HepG2 (cell line): ENCODE results near the gene DNAAF9. TPM values are rescaled to one million over a fixed set of nuclear protein-coding genes. Genes with fewer than 3 reads are reported as not detected.
A peak's percentile ranks its signal among the peaks of the same experiment; 100 is the strongest.

ENCODE experiments used
- ISL2 ChIP-seq: sonication (generic); formaldehyde crosslinking; IDR thresholded peaks from 2 replicates; pipeline ENCODE4 v1.5.0; 2020; ENCODE audit warnings: missing genetic modification reagents
- KDM2A ChIP-seq: sonication (generic); formaldehyde crosslinking; IDR thresholded peaks from 2 replicates; pipeline ENCODE4 v1.4.0; 2020; ENCODE audit warnings: low read depth, missing genetic modification reagents, borderline replicate concordance
- MED1 ChIP-seq: sonication (generic); formaldehyde crosslinking; IDR thresholded peaks from 2 replicates; pipeline ENCODE4 v1.4.0; 2020; ENCODE audit warnings: missing genetic modification reagents
- NR2F2 ChIP-seq: IDR thresholded peaks from 2 replicates; pipeline ENCODE4 v1.6.1; 2012; ENCODE audit warnings: low read depth, inconsistent platforms, borderline replicate concordance
- POGZ ChIP-seq: sonication (generic); formaldehyde crosslinking; IDR thresholded peaks from 2 replicates; pipeline ENCODE4 v1.4.0; 2020; ENCODE audit warnings: mild to moderate bottlenecking, missing genetic modification reagents
- SATB2 ChIP-seq: sonication (generic); formaldehyde crosslinking; IDR thresholded peaks from 2 replicates; pipeline ENCODE4 v1.5.0; 2020; ENCODE audit warnings: missing genetic modification reagents
- SOX6 ChIP-seq, 2 experiments: fragments of 450-650 bp in 1 of 2; sonication (generic) in 1 of 2; formaldehyde crosslinking in 1 of 2; IDR thresholded peaks; 2 replicates each; pipeline versions ENCODE4 v1.4.0 to v1.6.1; 2017 to 2020; ENCODE audit warnings: antibody characterized with exemption in 1 of 2, mild to moderate bottlenecking in 1 of 2, missing genetic modification reagents in 1 of 2
- SP5 ChIP-seq: IDR thresholded peaks from 2 replicates; pipeline ENCODE4 v1.6.1; 2016; ENCODE audit warnings: low read depth, borderline replicate concordance
- ZNF230 ChIP-seq: sonication (generic); formaldehyde crosslinking; IDR thresholded peaks from 2 replicates; pipeline ENCODE4 v1.4.0; 2020; ENCODE audit warnings: mild to moderate bottlenecking, missing genetic modification reagents
- ZNF432 ChIP-seq: sonication (generic); formaldehyde crosslinking; IDR thresholded peaks from 2 replicates; pipeline ENCODE4 v1.5.0; 2020; ENCODE audit warnings: missing genetic modification reagents, mild to moderate bottlenecking, borderline replicate concordance
- polyA plus RNA-seq, 8 experiments: library from polyadenylated mRNA; depleted of rRNA in 3 of 8; stranded (reverse) in 7 of 8; unstranded in 1 of 8; fragments of >200 nt; fragmentation: Illumina TruSeq in 4 of 8; extraction: Trizol in 4 of 8; gene quantifications; 2 replicates each; pipeline versions ENCODE4 v1.2.1 to v1.2.3, GENCODE V29; 2011 to 2016; ENCODE audit warnings: low read depth in 4 of 8, missing spikeins in 1 of 8, mixed read lengths in 1 of 8; ENCODE audit not compliant: insufficient read depth in 1 of 8
- total RNA-seq, 5 experiments: library from RNA; depleted of rRNA; stranded (reverse); fragments of >200 nt; fragmentation: Illumina TruSeq; extraction: Trizol; gene quantifications; 2 replicates each; pipeline ENCODE4 v1.2.3, GENCODE V29; 2016; ENCODE audit warnings: low read depth in 1 of 5
- TF ChIP-seq, protein P1 (sequence below): sonication (generic); formaldehyde crosslinking; IDR thresholded peaks from 2 replicates; pipeline ENCODE4 v1.4.0; 2020; ENCODE audit warnings: missing genetic modification reagents
- TF ChIP-seq, protein P2 (sequence below): IDR thresholded peaks from 2 replicates; pipeline ENCODE4 v1.6.1; 2016; ENCODE audit warnings: mild to moderate bottlenecking
- TF ChIP-seq, protein P3 (sequence below): sonication (generic); formaldehyde crosslinking; IDR thresholded peaks from 2 replicates; pipeline ENCODE4 v1.4.0; 2020; ENCODE audit warnings: mild to moderate bottlenecking, missing genetic modification reagents
- TF ChIP-seq, protein P4 (sequence below): sonication (generic); formaldehyde crosslinking; IDR thresholded peaks from 2 replicates; pipeline ENCODE4 v1.8.1; 2022; ENCODE audit warnings: low read depth, mild to moderate bottlenecking, missing genetic modification reagents
- TF ChIP-seq, protein P5 (sequence below): sonication (generic); formaldehyde crosslinking; IDR thresholded peaks from 2 replicates; pipeline ENCODE4 v1.4.0; 2020; ENCODE audit warnings: missing genetic modification reagents
- TF ChIP-seq, protein P6 (sequence below): IDR thresholded peaks from 2 replicates; pipeline ENCODE4 v1.6.1; 2012; ENCODE audit warnings: inconsistent platforms

DNAAF9 gene
- total and polyA plus RNA-seq, 2 of the 13 experiments (the other 11 are each of a cell fraction or from before 2014, with no cell fraction given): 10.5 to 14.9 TPM

DNA sequence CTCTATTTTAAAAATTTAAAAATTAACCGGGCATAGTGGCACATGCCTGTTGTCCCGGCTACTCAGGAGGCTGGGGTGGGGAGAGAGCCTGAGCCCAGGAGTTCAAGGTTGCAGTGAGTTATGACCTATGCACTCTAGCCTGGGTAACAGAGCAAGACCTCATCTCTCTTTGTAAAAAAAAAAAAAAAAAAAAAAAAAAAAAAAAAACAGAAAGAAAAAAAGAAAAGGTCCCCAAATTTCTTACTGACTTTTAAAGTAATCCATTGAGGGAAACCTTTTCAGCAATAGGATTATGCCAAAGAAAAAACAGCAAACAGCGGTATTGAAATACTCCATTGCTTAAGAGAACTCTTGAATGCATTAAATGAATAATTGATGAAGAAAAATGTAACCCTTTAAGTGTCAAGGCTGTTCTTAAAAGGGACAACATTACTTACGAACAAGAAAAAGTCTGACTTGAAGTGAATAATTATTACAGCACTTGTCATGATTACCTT is 6.0 kb upstream of the DNAAF9 start (continued):
- 0 out of 2 replicates have a peak, but pooled peaks have one; percentile 25 for TF ChIP-seq POGZ (CRISPR knock-in tag)
- peak; percentile 44; the same call in 1 of the 2 replicates for TF ChIP-seq MED1 (CRISPR knock-in tag)
- peak; percentile 38; the same call in 1 of the 2 replicates for TF ChIP-seq ISL2 (CRISPR knock-in tag)
- TF ChIP-seq, protein P1, sequence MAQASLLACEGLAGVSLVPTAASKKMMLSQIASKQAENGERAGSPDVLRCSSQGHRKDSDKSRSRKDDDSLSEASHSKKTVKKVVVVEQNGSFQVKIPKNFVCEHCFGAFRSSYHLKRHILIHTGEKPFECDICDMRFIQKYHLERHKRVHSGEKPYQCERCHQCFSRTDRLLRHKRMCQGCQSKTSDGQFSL (CRISPR knock-in tag): no peak
- TF ChIP-seq SOX6 (IDR thresholded peaks at IDR 0.05): no peak
- peak; percentile 25; the same call in 1 of the 2 replicates for TF ChIP-seq SOX6 (CRISPR knock-in tag; IDR thresholded peaks at IDR 0.05)
- no peak for TF ChIP-seq ZNF230
- TF ChIP-seq, protein P2, sequence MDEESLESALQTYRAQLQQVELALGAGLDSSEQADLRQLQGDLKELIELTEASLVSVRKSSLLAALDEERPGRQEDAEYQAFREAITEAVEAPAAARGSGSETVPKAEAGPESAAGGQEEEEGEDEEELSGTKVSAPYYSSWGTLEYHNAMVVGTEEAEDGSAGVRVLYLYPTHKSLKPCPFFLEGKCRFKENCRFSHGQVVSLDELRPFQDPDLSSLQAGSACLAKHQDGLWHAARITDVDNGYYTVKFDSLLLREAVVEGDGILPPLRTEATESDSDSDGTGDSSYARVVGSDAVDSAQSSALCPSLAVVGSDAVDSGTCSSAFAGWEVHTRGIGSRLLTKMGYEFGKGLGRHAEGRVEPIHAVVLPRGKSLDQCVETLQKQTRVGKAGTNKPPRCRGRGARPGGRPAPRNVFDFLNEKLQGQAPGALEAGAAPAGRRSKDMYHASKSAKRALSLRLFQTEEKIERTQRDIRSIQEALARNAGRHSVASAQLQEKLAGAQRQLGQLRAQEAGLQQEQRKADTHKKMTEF (CRISPR knock-in tag): peak; percentile 55; the same call in 1 of the 2 replicates
- TF ChIP-seq, protein P3, sequence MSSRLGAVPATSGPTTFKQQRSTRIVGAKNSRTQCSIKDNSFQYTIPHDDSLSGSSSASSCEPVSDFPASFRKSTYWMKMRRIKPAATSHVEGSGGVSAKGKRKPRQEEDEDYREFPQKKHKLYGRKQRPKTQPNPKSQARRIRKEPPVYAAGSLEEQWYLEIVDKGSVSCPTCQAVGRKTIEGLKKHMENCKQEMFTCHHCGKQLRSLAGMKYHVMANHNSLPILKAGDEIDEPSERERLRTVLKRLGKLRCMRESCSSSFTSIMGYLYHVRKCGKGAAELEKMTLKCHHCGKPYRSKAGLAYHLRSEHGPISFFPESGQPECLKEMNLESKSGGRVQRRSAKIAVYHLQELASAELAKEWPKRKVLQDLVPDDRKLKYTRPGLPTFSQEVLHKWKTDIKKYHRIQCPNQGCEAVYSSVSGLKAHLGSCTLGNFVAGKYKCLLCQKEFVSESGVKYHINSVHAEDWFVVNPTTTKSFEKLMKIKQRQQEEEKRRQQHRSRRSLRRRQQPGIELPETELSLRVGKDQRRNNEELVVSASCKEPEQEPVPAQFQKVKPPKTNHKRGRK (CRISPR knock-in tag): no peak
- TF ChIP-seq, protein P4, sequence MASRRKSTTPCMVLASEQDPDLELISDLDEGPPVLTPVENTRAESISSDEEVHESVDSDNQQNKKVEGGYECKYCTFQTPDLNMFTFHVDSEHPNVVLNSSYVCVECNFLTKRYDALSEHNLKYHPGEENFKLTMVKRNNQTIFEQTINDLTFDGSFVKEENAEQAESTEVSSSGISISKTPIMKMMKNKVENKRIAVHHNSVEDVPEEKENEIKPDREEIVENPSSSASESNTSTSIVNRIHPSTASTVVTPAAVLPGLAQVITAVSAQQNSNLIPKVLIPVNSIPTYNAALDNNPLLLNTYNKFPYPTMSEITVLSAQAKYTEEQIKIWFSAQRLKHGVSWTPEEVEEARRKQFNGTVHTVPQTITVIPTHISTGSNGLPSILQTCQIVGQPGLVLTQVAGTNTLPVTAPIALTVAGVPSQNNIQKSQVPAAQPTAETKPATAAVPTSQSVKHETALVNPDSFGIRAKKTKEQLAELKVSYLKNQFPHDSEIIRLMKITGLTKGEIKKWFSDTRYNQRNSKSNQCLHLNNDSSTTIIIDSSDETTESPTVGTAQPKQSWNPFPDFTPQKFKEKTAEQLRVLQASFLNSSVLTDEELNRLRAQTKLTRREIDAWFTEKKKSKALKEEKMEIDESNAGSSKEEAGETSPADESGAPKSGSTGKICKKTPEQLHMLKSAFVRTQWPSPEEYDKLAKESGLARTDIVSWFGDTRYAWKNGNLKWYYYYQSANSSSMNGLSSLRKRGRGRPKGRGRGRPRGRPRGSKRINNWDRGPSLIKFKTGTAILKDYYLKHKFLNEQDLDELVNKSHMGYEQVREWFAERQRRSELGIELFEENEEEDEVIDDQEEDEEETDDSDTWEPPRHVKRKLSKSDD (CRISPR knock-in tag): no peak
- TF ChIP-seq SP5 (CRISPR knock-in tag): no peak
- TF ChIP-seq, protein P5, sequence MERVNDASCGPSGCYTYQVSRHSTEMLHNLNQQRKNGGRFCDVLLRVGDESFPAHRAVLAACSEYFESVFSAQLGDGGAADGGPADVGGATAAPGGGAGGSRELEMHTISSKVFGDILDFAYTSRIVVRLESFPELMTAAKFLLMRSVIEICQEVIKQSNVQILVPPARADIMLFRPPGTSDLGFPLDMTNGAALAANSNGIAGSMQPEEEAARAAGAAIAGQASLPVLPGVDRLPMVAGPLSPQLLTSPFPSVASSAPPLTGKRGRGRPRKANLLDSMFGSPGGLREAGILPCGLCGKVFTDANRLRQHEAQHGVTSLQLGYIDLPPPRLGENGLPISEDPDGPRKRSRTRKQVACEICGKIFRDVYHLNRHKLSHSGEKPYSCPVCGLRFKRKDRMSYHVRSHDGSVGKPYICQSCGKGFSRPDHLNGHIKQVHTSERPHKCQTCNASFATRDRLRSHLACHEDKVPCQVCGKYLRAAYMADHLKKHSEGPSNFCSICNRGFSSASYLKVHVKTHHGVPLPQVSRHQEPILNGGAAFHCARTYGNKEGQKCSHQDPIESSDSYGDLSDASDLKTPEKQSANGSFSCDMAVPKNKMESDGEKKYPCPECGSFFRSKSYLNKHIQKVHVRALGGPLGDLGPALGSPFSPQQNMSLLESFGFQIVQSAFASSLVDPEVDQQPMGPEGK (CRISPR knock-in tag): 0 out of 2 replicates have a peak, but pooled peaks have one; percentile 27
- no peak for TF ChIP-seq ZNF432 (CRISPR knock-in tag)
- 0 out of 2 replicates have a peak, but pooled peaks have one; percentile 2 for TF ChIP-seq KDM2A (CRISPR knock-in tag)
- TF ChIP-seq SATB2 (CRISPR knock-in tag): no peak
- TF ChIP-seq NR2F2: peak; percentile 45; the same call in 1 of the 2 replicates
- TF ChIP-seq, protein P6, sequence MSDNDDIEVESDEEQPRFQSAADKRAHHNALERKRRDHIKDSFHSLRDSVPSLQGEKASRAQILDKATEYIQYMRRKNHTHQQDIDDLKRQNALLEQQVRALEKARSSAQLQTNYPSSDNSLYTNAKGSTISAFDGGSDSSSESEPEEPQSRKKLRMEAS: 0 out of 2 replicates have a peak, but pooled peaks have one; percentile 16
